Measurements from ENCODE around the gene ADRA2B.

DNA sequence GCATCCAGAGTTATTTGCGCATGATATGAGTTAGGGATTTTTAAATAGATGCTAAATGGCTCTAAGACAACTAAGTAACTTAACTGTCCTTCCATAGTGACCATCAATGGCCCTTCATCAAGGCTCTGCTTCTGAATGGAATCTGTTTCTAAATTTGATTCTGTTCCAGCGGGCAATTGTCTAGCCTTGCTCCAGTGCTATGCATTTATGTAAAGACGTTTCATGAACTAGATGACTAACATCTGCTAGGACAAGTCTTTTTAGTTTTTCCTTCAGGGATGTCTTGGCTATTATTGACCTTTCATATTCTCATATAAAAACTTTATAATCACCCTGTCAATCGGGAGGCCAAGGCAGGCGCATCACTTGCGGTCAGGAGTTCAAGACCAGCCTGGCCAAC is 12.1 kb upstream of the ADRA2B start:
- TF ChIP-seq, protein P1, sequence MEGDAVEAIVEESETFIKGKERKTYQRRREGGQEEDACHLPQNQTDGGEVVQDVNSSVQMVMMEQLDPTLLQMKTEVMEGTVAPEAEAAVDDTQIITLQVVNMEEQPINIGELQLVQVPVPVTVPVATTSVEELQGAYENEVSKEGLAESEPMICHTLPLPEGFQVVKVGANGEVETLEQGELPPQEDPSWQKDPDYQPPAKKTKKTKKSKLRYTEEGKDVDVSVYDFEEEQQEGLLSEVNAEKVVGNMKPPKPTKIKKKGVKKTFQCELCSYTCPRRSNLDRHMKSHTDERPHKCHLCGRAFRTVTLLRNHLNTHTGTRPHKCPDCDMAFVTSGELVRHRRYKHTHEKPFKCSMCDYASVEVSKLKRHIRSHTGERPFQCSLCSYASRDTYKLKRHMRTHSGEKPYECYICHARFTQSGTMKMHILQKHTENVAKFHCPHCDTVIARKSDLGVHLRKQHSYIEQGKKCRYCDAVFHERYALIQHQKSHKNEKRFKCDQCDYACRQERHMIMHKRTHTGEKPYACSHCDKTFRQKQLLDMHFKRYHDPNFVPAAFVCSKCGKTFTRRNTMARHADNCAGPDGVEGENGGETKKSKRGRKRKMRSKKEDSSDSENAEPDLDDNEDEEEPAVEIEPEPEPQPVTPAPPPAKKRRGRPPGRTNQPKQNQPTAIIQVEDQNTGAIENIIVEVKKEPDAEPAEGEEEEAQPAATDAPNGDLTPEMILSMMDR (IDR thresholded peaks at IDR 0.05; ENCODE audit: poor library complexity): no peak
- TF ChIP-seq EZH2 (IDR thresholded peaks at IDR 0.05; ENCODE audit: borderline replicate concordance): no peak
- TF ChIP-seq EZH2phosphoT487 (IDR thresholded peaks at IDR 0.05; ENCODE audit: low read depth, severe bottlenecking, unreplicated experiment): no peak
